ENCODE measurements around the gene SLC2A4.
A peak's percentile ranks its signal among the peaks of the same experiment; 100 is the strongest.
"Not testable (repeated sequence)": the region's sequence is repeated elsewhere in the genome, so short reads cannot be mapped to it uniquely, and the experiment has no call there.

Gene SLC2A4

GRCh38 chr17:7241783-7242716, 39.5 kb upstream of the SLC2A4 start, which contains the start of gene GABARAP:
Gene GABARAP (minus strand): TSS chr17:7242449. CDS start chr17:7242330, 119 bp downstream.
- ATAC-seq (ENCODE audit: low read depth) (0 out of 3 replicates have a peak, but pooled peaks have one; percentile 6), DNase-seq (ENCODE audit: low spot score) (no peak)
- H3K4me3 ChIP-seq (ENCODE audit: severe bottlenecking), result peak within 1 kb of the TSS; percentile 72
- peak within 1 kb of the TSS; percentile 74 for H3K27ac ChIP-seq (ENCODE audit: poor library complexity, severe bottlenecking)
- no peaks in the 10 kb centered on the region for H3K4me1 ChIP-seq (ENCODE audit: insufficient read depth, poor library complexity, severe bottlenecking)
- TF ChIP-seq CTCF (IDR thresholded peaks at IDR 0.05; ENCODE audit: poor library complexity, severe bottlenecking), result no peak
- H3K36me3 ChIP-seq (ENCODE audit: low read depth), result peaks cover 43% of the 10 kb centered on the region
- H3K9me3 ChIP-seq (ENCODE audit: severe bottlenecking), result no peaks in the 10 kb centered on the region
- H3K27me3 ChIP-seq (ENCODE audit: insufficient read depth, poor library complexity, severe bottlenecking), result no peaks in the 10 kb centered on the region

GRCh38 chr17:7242717-7243452, 38.6 kb upstream of the SLC2A4 start:
- H3K27me3 ChIP-seq (ENCODE audit: insufficient read depth, poor library complexity, severe bottlenecking), result no peaks in the 10 kb centered on the region
- DNase-seq (ENCODE audit: low spot score) (peak; percentile 94), ATAC-seq (ENCODE audit: low read depth) (peak; percentile 35)
- TF ChIP-seq CTCF (IDR thresholded peaks at IDR 0.05; ENCODE audit: poor library complexity, severe bottlenecking), result peak; percentile 5
- no peaks in the 10 kb centered on the region for H3K4me1 ChIP-seq (ENCODE audit: insufficient read depth, poor library complexity, severe bottlenecking)
- H3K36me3 ChIP-seq (ENCODE audit: low read depth), result peaks cover 40% of the 10 kb centered on the region
- peak overlapping the region; percentile 74 for H3K27ac ChIP-seq (ENCODE audit: poor library complexity, severe bottlenecking)
- peak overlapping the region; percentile 72 for H3K4me3 ChIP-seq (ENCODE audit: severe bottlenecking)
- no peaks in the 10 kb centered on the region for H3K9me3 ChIP-seq (ENCODE audit: severe bottlenecking)

GRCh38 chr17:7243453-7243729, 38.1 kb upstream of the SLC2A4 start:
- peak overlapping the region; percentile 72 for H3K4me3 ChIP-seq (ENCODE audit: severe bottlenecking)

GRCh38 chr17:7243838-7244237, 37.7 kb upstream of the SLC2A4 start:
- H3K27me3 ChIP-seq (ENCODE audit: insufficient read depth, poor library complexity, severe bottlenecking); H3K4me3 ChIP-seq (ENCODE audit: severe bottlenecking); H3K4me1 ChIP-seq (ENCODE audit: insufficient read depth, poor library complexity, severe bottlenecking); ATAC-seq (ENCODE audit: low read depth); H3K9me3 ChIP-seq (ENCODE audit: severe bottlenecking); DNase-seq (ENCODE audit: low spot score): not testable (repeated sequence)
- peak overlapping the region; percentile 74 for H3K27ac ChIP-seq (ENCODE audit: poor library complexity, severe bottlenecking)
- peaks cover 40% of the 10 kb centered on the region for H3K36me3 ChIP-seq (ENCODE audit: low read depth)

More at GRCh38 chr17:7243453-7243729, 38.1 kb upstream of the SLC2A4 start:
- Histone ChIP-seq H3K36me3 (ENCODE audit: low read depth) (peaks cover 40% of the 10 kb centered on the region), H3K27me3 (ENCODE audit: insufficient read depth, poor library complexity, severe bottlenecking) (no peaks in the 10 kb centered on the region), H3K27ac (ENCODE audit: poor library complexity, severe bottlenecking) (peak overlapping the region; percentile 74), H3K4me1 (ENCODE audit: insufficient read depth, poor library complexity, severe bottlenecking) (no peaks in the 10 kb centered on the region), H3K9me3 (ENCODE audit: severe bottlenecking) (no peaks in the 10 kb centered on the region)
- TF ChIP-seq CTCF (IDR thresholded peaks at IDR 0.05; ENCODE audit: poor library complexity, severe bottlenecking), result no peak
- no peak for DNase-seq (ENCODE audit: low spot score)
- no peak for ATAC-seq (ENCODE audit: low read depth)

GRCh38 chr17:7246779-7247178, 34.7 kb upstream of the SLC2A4 start:
- TF ChIP-seq CTCF (IDR thresholded peaks at IDR 0.05; ENCODE audit: poor library complexity, severe bottlenecking), result no peak
- no peaks in the 10 kb centered on the region for H3K4me1 ChIP-seq (ENCODE audit: insufficient read depth, poor library complexity, severe bottlenecking)
- H3K4me3 ChIP-seq (ENCODE audit: severe bottlenecking), result no peak overlapping the region
- H3K27me3 ChIP-seq (ENCODE audit: insufficient read depth, poor library complexity, severe bottlenecking), result no peaks in the 10 kb centered on the region
- H3K27ac ChIP-seq (ENCODE audit: poor library complexity, severe bottlenecking), result no peak overlapping the region
- H3K9me3 ChIP-seq (ENCODE audit: severe bottlenecking), result no peaks in the 10 kb centered on the region
- peaks cover 30% of the 10 kb centered on the region for H3K36me3 ChIP-seq (ENCODE audit: low read depth)
- DNase-seq (ENCODE audit: low spot score) (no peak), ATAC-seq (ENCODE audit: low read depth) (no peak)
